ENCODE data around the gene ALG14.
"Not testable (repeated sequence)": the region's sequence is repeated elsewhere in the genome, so short reads cannot be mapped to it uniquely, and the experiment has no call there.

ALG14 gene

GRCh38 chr1:95013950-95014574 is 58.7 kb downstream of the ALG14 start:
- DNase-seq (ENCODE audit: low spot score) (no peak), FAIRE-seq (no peak)

GRCh38 chr1:95012389-95012788 is 60.4 kb downstream of the ALG14 start:
- DNase-seq (ENCODE audit: low spot score) (no peak), FAIRE-seq (no peak)

GRCh38 chr1:95010158-95010557 is 62.6 kb downstream of the ALG14 start:
- FAIRE-seq, result no peak
- no peak for DNase-seq (ENCODE audit: low spot score)

GRCh38 chr1:95007687-95008086 is 65.1 kb downstream of the ALG14 start:
- FAIRE-seq, result no peak
- no peak for DNase-seq (ENCODE audit: low spot score)

GRCh38 chr1:95006681-95007080 is 66.1 kb downstream of the ALG14 start:
- DNase-seq (ENCODE audit: low spot score) (no peak), FAIRE-seq (no peak)

GRCh38 chr1:95005584-95005983 is 67.2 kb downstream of the ALG14 start:
- FAIRE-seq (no peak), DNase-seq (ENCODE audit: low spot score) (no peak)

- FAIRE-seq, result no peak
- no peak for DNase-seq (ENCODE audit: low spot score)
Observed at GRCh38 chr1:95004013-95004412, 68.7 kb downstream of the ALG14 start.

- FAIRE-seq (no peak), DNase-seq (ENCODE audit: low spot score) (no peak)
Observed at GRCh38 chr1:95003433-95003738, 69.4 kb downstream of the ALG14 start.

GRCh38 chr1:95002540-95003432 is 70.0 kb downstream of the ALG14 start:
- FAIRE-seq (no peak), DNase-seq (ENCODE audit: low spot score) (no peak)

- FAIRE-seq (no peak), DNase-seq (ENCODE audit: low spot score) (no peak)
Observed at GRCh38 chr1:95002164-95002539, 70.6 kb downstream of the ALG14 start.

- FAIRE-seq (no peak), DNase-seq (ENCODE audit: low spot score) (no peak)
Observed at GRCh38 chr1:94999456-95000131, 73.2 kb downstream of the ALG14 start.

- FAIRE-seq, result no peak
- DNase-seq (ENCODE audit: low spot score), result no peak
Observed at GRCh38 chr1:94998748-94999147, 74.0 kb downstream of the ALG14 start.

- DNase-seq (ENCODE audit: low spot score), result no peak
- FAIRE-seq, result no peak
Observed at GRCh38 chr1:94998114-94998513, 74.6 kb downstream of the ALG14 start.

GRCh38 chr1:94995536-94995935 is 77.2 kb downstream of the ALG14 start:
- not testable (repeated sequence) for DNase-seq (ENCODE audit: low spot score); FAIRE-seq

- DNase-seq (ENCODE audit: low spot score), result no peak
- FAIRE-seq, result no peak
Observed at GRCh38 chr1:94994805-94995204, 77.9 kb downstream of the ALG14 start.

- FAIRE-seq (no peak), DNase-seq (ENCODE audit: low spot score) (no peak)
Observed at GRCh38 chr1:94993931-94994645, 78.7 kb downstream of the ALG14 start.

GRCh38 chr1:94992863-94993563 is 79.7 kb downstream of the ALG14 start:
- FAIRE-seq, result no peak
- DNase-seq (ENCODE audit: low spot score), result no peak

- DNase-seq (ENCODE audit: low spot score) (no peak), FAIRE-seq (no peak)
Observed at GRCh38 chr1:94992161-94992560, 80.6 kb downstream of the ALG14 start.

GRCh38 chr1:94989911-94990473 is 82.8 kb downstream of the ALG14 start:
- FAIRE-seq (no peak), DNase-seq (ENCODE audit: low spot score) (no peak)

GRCh38 chr1:94989398-94989797 is 83.4 kb downstream of the ALG14 start:
- DNase-seq (ENCODE audit: low spot score) (no peak), FAIRE-seq (no peak)

- no peak for DNase-seq (ENCODE audit: low spot score)
- FAIRE-seq, result no peak
Observed at GRCh38 chr1:94988356-94988755, 84.4 kb downstream of the ALG14 start.

Data from urothelium cell line (cell line).